Neural progenitor cell (in vitro differentiated cells): ENCODE results near the gene DKK2.

Experiments used
- EZH2 ChIP-seq: fragments of 200-600 bp; sonication (generic); IDR thresholded peaks from 2 replicates; pipeline ENCODE4 v1.6.1; 2017; ENCODE audit warnings: antibody characterized with exemption, mild to moderate bottlenecking, moderate library complexity
- TF ChIP-seq, protein P1 (sequence below): fragments of 200-600 bp; sonication (generic); IDR thresholded peaks from 2 replicates; pipeline ENCODE4 v1.5.1; 2017; ENCODE audit warnings: antibody characterized with exemption, mild to moderate bottlenecking

DNA sequence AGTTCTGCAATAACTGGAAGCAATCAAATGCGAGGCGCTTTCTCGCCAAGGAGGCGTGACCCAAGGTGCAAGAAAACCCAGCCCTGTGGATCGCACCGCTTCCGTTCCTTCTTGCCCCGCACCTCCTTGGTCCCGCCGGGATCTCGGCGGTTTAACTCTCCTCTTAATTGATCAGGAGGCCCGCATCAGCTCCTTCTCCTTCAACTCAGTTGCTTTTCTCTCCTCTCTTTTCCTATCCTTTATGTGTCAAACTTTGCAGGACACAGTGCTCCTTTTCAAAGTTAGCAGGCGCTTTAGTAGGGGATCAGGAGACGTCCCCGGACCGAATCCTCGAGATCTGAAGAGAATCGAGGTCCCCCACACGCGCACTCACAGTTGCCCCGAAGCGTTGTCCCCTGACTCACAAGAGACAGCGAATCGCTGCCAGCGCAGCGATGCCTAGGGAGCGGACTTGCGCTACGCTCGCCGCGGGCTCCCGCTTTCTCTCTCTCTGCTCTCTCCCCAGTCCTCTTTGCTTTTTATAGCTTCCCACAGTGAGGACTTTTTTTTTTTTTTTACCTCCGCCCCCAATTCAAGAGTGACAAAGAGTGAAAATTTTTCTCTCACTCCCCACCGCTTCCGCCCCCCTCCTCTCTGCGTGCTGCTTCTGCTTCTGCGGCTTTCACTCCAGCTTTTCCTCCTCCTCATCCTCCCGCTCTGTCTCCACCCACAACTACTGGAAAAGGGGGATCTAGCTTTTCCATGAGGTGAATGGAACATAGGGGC, at the start of gene DKK2:
- no peak for TF ChIP-seq EZH2
- TF ChIP-seq, protein P1, sequence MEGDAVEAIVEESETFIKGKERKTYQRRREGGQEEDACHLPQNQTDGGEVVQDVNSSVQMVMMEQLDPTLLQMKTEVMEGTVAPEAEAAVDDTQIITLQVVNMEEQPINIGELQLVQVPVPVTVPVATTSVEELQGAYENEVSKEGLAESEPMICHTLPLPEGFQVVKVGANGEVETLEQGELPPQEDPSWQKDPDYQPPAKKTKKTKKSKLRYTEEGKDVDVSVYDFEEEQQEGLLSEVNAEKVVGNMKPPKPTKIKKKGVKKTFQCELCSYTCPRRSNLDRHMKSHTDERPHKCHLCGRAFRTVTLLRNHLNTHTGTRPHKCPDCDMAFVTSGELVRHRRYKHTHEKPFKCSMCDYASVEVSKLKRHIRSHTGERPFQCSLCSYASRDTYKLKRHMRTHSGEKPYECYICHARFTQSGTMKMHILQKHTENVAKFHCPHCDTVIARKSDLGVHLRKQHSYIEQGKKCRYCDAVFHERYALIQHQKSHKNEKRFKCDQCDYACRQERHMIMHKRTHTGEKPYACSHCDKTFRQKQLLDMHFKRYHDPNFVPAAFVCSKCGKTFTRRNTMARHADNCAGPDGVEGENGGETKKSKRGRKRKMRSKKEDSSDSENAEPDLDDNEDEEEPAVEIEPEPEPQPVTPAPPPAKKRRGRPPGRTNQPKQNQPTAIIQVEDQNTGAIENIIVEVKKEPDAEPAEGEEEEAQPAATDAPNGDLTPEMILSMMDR = no peak
